ENCODE data around the gene BLOC1S4. TPM values are rescaled to one million over a fixed set of nuclear protein-coding genes. Genes with fewer than 3 reads are reported as not detected.

Gene BLOC1S4
- total RNA-seq, 2 donors from 2014 or later = 14.4 to 16.4 TPM

DNA sequence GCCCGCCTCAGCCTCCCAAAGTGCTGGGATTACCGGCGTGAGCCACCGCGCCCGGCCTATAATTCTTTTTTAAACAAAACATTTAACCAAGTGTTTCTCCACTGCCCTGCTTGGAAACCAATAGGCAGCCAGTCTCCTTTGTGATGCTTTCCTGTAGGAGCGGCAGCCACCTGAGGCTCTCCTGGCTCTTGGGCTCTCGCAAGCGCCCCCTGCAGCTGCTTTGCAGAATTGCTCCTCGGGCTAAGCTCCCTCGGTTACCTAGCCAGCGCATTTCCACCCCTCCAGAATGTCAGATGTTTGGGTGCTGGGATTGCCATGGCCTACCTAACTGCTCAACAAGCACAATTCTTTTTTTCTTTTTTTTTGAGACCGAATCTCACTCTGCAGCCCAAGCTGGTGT, 14.6 kb upstream of the BLOC1S4 start:
- DNase-seq = no peak

DNA sequence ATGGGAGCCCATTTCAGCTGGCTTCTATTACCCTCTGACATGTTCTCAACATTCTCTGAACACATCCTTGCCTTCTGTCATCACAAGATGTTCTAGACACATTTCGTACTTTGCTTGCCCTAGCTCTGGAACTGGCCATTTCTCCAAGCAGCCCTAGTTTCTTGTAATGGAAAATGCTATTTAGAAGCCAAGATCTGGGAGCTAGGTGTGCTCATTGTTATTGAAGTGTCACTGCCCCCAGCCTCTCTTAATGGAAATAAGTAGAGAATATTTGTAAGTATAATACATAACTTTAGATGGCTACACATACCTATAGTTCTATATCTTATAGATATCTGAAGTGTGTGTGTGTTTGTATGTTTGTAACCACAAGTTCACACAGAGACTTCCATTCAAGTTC, 13.2 kb upstream of the BLOC1S4 start:
- intact Hi-C loops (cut with DNase I) = no loop called here
- H3K9ac ChIP-seq (ENCODE audit: low read depth in 2 of 2, low read length in 2 of 2) = no peak overlapping the region
- no peak overlapping the region for H3K4me3 ChIP-seq
- no peaks in the 10 kb centered on the region for H3K9me3 ChIP-seq
- H3K36me3 ChIP-seq = no peaks in the 10 kb centered on the region
- DNase-seq = no peak
- peaks cover 4% of the 10 kb centered on the region for H3K4me1 ChIP-seq
- no peaks in the 10 kb centered on the region for H3K27me3 ChIP-seq
- H3K27ac ChIP-seq = no peak overlapping the region
- TF ChIP-seq, protein P1, sequence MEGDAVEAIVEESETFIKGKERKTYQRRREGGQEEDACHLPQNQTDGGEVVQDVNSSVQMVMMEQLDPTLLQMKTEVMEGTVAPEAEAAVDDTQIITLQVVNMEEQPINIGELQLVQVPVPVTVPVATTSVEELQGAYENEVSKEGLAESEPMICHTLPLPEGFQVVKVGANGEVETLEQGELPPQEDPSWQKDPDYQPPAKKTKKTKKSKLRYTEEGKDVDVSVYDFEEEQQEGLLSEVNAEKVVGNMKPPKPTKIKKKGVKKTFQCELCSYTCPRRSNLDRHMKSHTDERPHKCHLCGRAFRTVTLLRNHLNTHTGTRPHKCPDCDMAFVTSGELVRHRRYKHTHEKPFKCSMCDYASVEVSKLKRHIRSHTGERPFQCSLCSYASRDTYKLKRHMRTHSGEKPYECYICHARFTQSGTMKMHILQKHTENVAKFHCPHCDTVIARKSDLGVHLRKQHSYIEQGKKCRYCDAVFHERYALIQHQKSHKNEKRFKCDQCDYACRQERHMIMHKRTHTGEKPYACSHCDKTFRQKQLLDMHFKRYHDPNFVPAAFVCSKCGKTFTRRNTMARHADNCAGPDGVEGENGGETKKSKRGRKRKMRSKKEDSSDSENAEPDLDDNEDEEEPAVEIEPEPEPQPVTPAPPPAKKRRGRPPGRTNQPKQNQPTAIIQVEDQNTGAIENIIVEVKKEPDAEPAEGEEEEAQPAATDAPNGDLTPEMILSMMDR (IDR thresholded peaks at IDR 0.05) = no peak

More for the DNA sequence above, 14.6 kb upstream of the BLOC1S4 start:
- Histone ChIP-seq H3K4me3 (no peak overlapping the region), H3K36me3 (no peaks in the 10 kb centered on the region), H3K27ac (no peak overlapping the region), H3K9me3 (no peaks in the 10 kb centered on the region), H3K4me1 (no peaks in the 10 kb centered on the region), H3K9ac (ENCODE audit: low read depth in 2 of 2, low read length in 2 of 2) (no peak overlapping the region), H3K27me3 (no peaks in the 10 kb centered on the region)
- TF ChIP-seq, protein P1 (IDR thresholded peaks at IDR 0.05) = peak; percentile 29
- intact Hi-C loops (cut with DNase I) = no loop called here

DNA sequence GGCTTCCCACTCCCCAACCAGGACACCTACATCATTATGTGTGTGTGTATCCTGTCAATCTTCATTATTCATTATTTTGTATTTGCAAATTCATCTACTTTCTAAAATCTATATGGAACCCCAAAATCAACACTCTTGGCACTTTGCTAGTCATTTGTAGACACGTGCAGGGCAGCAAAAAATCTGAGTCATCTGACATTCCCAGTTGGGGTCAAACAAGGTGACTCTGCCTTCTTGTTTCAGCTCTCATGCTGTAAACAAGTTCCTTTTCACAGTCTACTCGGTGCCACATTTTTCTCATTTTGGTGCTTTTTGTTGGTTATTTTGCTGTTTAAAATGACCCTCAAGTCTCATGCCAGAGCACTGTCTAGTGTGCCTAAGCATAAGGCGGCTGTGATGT, 12.2 kb upstream of the BLOC1S4 start:
- Histone ChIP-seq H3K9ac (ENCODE audit: low read depth in 2 of 2, low read length in 2 of 2) (no peak overlapping the region), H3K9me3 (no peaks in the 10 kb centered on the region), H3K4me3 (no peak overlapping the region), H3K27me3 (no peaks in the 10 kb centered on the region), H3K4me1 (peaks cover 9% of the 10 kb centered on the region), H3K27ac (no peak overlapping the region), H3K36me3 (no peaks in the 10 kb centered on the region)
- intact Hi-C loops (cut with DNase I) = no loop called here
- no peak for DNase-seq
- TF ChIP-seq, protein P1 (IDR thresholded peaks at IDR 0.05) = no peak

DNA sequence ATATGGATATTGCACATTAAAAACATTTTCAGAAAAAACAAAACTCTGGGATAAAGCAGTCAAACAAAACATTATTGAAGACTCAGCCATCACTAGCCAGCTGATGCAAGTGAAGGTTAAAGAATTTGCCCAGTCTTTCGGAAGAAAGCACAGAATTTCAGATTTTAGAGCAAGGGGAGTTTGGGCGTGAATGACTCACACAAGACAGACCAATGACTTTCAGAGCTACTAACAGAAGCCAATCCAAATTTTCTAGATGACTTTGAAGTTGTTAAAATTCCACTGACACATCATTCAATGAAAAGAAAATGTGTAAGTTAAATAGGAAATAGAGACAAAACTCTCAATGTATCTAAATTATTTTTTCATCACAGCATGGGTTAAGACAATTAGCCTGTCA, 10.3 kb upstream of the BLOC1S4 start:
- intact Hi-C loops (cut with DNase I) = no loop called here
- H3K9me3 ChIP-seq = no peaks in the 10 kb centered on the region
- H3K4me3 ChIP-seq = no peak overlapping the region
- H3K27ac ChIP-seq = no peak overlapping the region
- no peak overlapping the region for H3K9ac ChIP-seq (ENCODE audit: low read depth in 2 of 2, low read length in 2 of 2)
- TF ChIP-seq, protein P1 (IDR thresholded peaks at IDR 0.05) = no peak
- H3K36me3 ChIP-seq = no peaks in the 10 kb centered on the region
- no peak for DNase-seq
- no peaks in the 10 kb centered on the region for H3K27me3 ChIP-seq
- H3K4me1 ChIP-seq = peaks cover 9% of the 10 kb centered on the region

DNA sequence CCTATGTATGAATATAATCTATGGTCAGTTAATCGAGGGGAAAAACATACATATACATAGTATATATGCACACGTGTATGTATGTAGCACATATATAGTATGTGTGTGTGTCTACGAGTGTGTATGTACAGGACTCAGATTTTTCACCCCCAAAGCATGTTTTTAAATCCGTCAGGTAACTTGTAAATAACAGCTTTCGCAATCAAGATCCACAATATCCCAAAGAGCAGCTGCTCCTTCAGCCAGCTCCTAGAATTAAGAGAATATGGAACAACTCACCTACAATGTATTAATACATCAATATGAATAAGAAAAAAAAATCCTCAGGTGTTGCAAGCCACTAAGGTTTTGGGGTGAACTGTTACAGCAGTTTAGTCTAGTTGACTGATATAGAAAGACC, 9.8 kb upstream of the BLOC1S4 start:
- intact Hi-C loops (cut with DNase I) = no loop called here
- no peak overlapping the region for H3K27ac ChIP-seq
- peaks cover 9% of the 10 kb centered on the region for H3K4me1 ChIP-seq
- H3K36me3 ChIP-seq = no peaks in the 10 kb centered on the region
- H3K9ac ChIP-seq (ENCODE audit: low read depth in 2 of 2, low read length in 2 of 2) = no peak overlapping the region
- H3K27me3 ChIP-seq = no peaks in the 10 kb centered on the region
- H3K4me3 ChIP-seq = no peak overlapping the region
- H3K9me3 ChIP-seq = no peaks in the 10 kb centered on the region
- DNase-seq = no peak
- TF ChIP-seq, protein P1 (IDR thresholded peaks at IDR 0.05) = no peak
